Mesodermal cell (in vitro differentiated cells): ENCODE measurements around the gene TUBGCP5.
A peak's percentile ranks its signal among the peaks of the same experiment; 100 is the strongest.
"Not testable (repeated sequence)": the region's sequence is repeated elsewhere in the genome, so short reads cannot be mapped to it uniquely, and the experiment has no call there.

Source experiments
- H3K27ac ChIP-seq: 2 replicates; pipeline ENCODE4 v1.7.0; 2013; ENCODE audit warnings: mild to moderate bottlenecking, low read depth, low read length, moderate library complexity; ENCODE audit not compliant: severe bottlenecking
- H3K36me3 ChIP-seq: 2 replicates; pipeline ENCODE4 v1.7.1; 2013; ENCODE audit warnings: mild to moderate bottlenecking, low read length, moderate library complexity; ENCODE audit not compliant: control insufficient read depth, insufficient read depth
- H3K4me1 ChIP-seq: one replicate; pipeline ENCODE4 v1.7.1; 2013; ENCODE audit warnings: mild to moderate bottlenecking, low read length; ENCODE audit not compliant: insufficient read depth, control insufficient read depth, poor library complexity, severe bottlenecking
- H3K4me3 ChIP-seq: 2 replicates; pipeline ENCODE4 v1.7.0; 2013; ENCODE audit warnings: low read length, control low read depth, mild to moderate bottlenecking; ENCODE audit not compliant: insufficient read depth, poor library complexity, severe bottlenecking; ENCODE audit errors: extremely low read depth
- H3K9me3 ChIP-seq: 2 replicates; pipeline ENCODE4 v1.7.1; 2013; ENCODE audit warnings: mild to moderate bottlenecking, low read length, moderate library complexity; ENCODE audit not compliant: control insufficient read depth
- WGBS, 2 experiments: methylation state at CpG; one replicate each; pipeline ENCODE4 v1.1.5; 2013; ENCODE audit warnings: missing lambda C conversion rate in 2 of 2; ENCODE audit not compliant: insufficient coverage in 2 of 2; 5-methylcytosine and 5-hydroxymethylcytosine counted together

The TUBGCP5 gene

DNA sequence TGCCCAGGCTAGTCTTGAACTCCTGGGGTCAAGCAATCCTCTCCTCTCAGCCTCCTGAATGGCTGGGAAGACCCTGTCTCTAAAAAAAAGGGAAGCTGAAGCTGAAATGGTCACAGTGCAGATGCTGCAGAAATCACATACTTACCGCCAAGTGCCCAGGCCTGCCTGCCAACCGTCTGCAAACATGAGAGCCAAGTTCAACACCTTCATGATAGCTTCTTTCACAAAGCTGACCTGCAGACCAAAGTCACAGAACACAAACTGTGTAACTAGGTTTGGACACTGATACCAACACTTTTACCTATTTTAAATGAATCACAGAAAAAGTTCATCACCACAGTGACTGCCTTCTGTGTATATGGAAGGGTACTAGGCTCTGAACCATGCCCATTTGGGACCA lies 36.4 kb downstream of the TUBGCP5 start:
- 89 to 100% methylated on average over 1 to 2 of the region's 2 CpGs for WGBS, 2 experiments

DNA sequence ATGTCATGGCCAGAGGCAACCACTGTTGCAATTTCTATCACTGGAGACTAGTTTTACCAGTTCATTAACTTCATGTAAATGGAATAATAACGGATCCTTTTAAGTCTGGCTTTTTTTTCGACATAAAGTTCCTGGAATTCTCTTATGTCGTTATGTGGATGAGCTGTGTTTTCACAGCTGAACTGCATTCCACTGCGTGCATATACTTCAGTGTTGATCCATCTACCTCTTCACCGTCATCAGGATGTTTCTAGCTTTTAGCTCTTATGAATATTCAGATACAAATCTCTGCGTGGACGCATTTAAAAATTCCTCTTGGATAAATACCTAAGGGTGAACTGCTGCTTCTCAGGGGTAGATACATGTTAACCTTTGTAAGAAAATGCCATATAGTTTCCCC lies 43.6 kb downstream of the TUBGCP5 start:
- H3K4me3 ChIP-seq, result no peak overlapping the region
- H3K9me3 ChIP-seq, result no peaks in the 10 kb centered on the region
- H3K4me1 ChIP-seq, result no peaks in the 10 kb centered on the region
- WGBS, 2 experiments, result 100% methylated on average over 3 to 4 of the region's 7 CpGs
- H3K36me3 ChIP-seq, result peaks cover 34% of the 10 kb centered on the region
- H3K27ac ChIP-seq, result no peak overlapping the region

More for the DNA sequence above, 36.4 kb downstream of the TUBGCP5 start:
- Histone ChIP-seq H3K27ac (no peak overlapping the region), H3K36me3 (peaks cover 75% of the 10 kb centered on the region), H3K9me3 (no peaks in the 10 kb centered on the region), H3K4me3 (no peak overlapping the region), H3K4me1 (no peaks in the 10 kb centered on the region)

- 78 to 86% methylated on average over 5 of the region's 5 CpGs for WGBS, 2 experiments
- Histone ChIP-seq H3K9me3 (no peaks in the 10 kb centered on the region), H3K36me3 (peaks cover 10% of the 10 kb centered on the region), H3K4me3 (no peak overlapping the region), H3K27ac (no peak overlapping the region), H3K4me1 (no peaks in the 10 kb centered on the region)
Measured at GRCh38 chr15:22992024-22992326, 47.4 kb downstream of the TUBGCP5 start.

DNA sequence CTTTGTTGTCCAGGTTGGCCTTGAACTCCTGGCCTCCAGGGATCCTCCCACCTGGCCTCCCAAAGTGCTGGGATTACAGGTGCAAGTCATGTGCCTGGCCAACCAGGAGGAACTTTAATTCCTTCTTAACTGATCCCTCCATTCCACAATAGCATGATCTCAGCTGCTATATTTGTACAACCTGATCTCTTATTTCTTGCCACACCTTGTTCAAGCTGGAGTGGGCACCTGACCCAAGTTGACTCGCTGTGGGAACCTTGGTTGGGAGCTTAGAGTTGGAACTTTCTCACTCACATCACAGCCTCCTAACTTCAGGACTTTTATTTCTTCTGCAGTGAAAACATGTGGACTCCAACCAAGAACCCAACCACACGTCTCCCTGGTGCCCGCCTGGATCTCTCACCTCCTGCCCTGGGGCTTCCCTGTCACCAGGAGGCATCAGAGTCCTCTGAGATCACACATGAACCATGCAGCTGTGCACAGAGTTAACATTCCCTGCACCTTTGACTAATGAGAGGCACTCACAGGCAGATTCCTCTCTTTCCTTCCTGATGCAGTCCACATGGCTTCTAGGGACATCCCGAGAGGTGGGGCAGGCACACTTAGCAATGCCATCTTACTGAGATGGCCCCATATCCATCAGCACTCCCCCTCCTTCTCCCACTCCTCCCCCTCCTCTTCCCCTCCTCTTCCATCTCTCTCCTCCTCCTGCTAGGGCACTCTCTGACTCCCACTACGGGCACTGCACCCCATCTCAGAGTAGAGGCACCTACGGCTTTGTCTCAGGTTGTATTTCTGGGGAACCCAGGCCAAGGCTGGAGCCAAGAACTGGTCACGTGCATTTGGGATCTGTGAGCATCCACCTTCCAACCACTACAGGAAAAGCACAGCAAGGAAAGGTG lies 49.5 kb downstream of the TUBGCP5 start:
- no peak overlapping the region for H3K27ac ChIP-seq
- no peak overlapping the region for H3K4me3 ChIP-seq
- 77 to 83% methylated on average over 3 to 4 of the region's 7 CpGs for WGBS, 2 experiments
- peaks cover 8% of the 10 kb centered on the region for H3K36me3 ChIP-seq
- H3K4me1 ChIP-seq, result no peaks in the 10 kb centered on the region
- H3K9me3 ChIP-seq, result no peaks in the 10 kb centered on the region

- Histone ChIP-seq H3K9me3 (no peaks in the 10 kb centered on the region), H3K4me1 (no peaks in the 10 kb centered on the region), H3K36me3 (peaks cover 3% of the 10 kb centered on the region), H3K4me3 (no peak overlapping the region), H3K27ac (no peak overlapping the region)
- 89 to 100% methylated on average over 2 to 5 of the region's 7 CpGs for WGBS, 2 experiments
Measured at GRCh38 chr15:22988811-22989210, 50.6 kb downstream of the TUBGCP5 start.

DNA sequence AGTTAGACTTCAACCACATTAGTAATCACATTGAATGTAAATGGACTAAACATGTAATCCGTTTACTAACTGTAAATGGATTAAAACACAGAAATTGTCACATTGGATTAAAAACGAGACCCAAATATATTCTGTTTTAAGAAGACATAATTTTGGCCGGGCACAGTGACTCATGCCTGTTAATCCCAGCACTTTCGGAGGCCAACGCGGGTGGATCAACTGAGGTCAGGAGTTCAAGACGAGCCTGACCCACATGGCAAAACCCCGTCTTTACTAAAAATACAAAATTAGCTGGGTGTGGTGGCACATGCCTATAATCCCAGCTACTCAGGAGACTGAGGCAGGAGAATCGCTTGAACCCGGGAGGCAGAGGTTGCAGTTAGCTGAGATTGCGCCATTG lies 57.4 kb downstream of the TUBGCP5 start:
- H3K4me1 ChIP-seq, H3K4me3 ChIP-seq, H3K27ac ChIP-seq, H3K36me3 ChIP-seq, H3K9me3 ChIP-seq: not testable (repeated sequence)
- WGBS, 2 experiments, result 98% methylated on average over 7 to 8 of the region's 11 CpGs

DNA sequence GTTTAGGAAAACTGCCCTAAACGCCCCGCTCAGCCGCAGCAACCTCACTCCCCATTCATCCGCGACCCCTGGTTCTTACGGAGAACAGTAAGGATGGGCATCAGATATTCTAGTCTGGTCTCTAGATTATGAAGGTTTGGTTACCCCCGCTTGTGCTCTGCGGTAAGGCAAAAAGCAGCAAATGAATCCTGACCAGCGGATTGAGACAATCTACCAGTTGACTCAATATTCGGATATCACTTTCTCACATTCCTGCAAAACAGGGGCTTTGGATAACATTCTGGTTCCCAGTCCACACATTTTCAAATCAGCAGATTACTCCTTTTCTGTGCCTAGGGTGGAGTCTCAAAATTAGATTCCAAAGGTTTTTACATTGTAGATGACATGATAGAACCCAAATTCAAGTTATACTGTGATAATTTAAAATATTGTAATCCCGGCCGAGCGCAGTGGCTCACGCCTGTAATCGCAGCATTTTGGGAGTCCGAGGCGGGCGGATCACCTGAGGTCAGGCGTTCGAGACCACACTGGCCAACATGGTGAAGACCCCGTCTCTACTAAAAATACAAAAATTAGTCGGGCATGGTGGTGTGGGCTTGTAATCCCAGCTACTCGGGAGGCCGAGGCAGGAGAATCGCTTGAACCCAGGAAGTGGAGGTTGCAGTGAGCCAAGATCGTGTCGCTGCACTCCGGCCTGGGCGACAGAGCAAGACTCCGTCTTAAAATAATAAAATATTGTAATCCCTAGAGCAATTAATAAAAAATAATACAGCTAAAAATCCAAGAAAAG lies 58.1 kb downstream of the TUBGCP5 start:
- Histone ChIP-seq H3K4me3 (peak overlapping the region; percentile 85), H3K9me3 (no peaks in the 10 kb centered on the region), H3K4me1 (peaks cover 6% of the 10 kb centered on the region), H3K27ac (no peak overlapping the region), H3K36me3 (no peaks in the 10 kb centered on the region)
- WGBS, 2 experiments, result 87% methylated on average over 15 to 19 of the region's 30 CpGs

DNA sequence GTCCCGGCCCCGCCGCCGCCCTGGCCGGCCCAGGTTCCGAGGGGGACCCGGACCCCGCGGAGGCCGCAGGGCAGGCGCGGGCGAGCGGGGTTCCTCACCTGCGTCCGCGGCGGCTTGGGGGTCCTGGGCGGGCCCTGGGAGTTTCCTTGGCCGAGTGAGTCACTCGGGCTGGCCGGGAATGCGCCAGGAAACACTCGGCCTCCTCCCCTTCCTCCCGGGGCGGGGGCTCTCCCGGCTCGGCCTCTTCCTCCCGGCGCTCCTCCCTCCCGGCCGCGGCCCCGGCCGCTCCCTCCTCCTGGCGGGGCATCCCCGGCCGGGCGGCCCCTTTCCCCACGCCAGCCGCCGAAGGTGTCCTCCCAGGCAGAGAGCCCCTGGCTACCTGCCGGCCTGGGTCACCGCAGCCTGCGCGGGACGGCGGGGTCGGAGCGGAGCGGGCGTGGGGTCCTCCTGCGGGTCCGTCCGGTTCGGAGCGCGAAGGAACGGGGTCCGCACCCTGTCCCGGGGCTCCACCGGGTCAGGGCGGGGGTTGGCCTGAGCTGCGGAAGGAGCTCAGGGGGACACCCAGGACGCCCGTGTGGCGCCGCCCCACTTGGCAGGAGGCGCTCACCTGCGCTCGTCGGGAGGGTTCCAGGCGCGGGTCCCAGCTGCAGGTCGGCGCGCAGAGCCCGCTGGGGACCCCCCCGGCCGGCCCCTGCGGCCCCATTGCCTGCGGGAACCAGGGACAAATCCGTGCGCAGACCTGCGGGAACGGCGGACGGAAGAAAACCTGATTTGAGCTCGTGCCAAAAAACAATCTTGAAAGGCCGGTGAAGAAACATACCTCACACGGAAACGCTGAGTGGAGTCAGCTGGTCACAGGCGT lies 58.9 kb downstream of the TUBGCP5 start, which contains the start of gene CYFIP1:
TSS of gene CYFIP1 (minus strand) at position 180 of the 862 bp plus-strand sequence. CDS start 33,083 bp downstream, outside the sequence.
- Histone ChIP-seq H3K4me3 (peak within 1 kb of the TSS; percentile 85), H3K4me1 (peaks cover 6% of the 10 kb centered on the region), H3K27ac (peak within 1 kb of the TSS; percentile 66), H3K36me3 (peaks cover 5% of the 10 kb centered on the region), H3K9me3 (no peaks in the 10 kb centered on the region)
- WGBS, 2 experiments, result 0% methylated on average over 53 to 73 of the region's 93 CpGs

GRCh38 chr15:22979238-22980188 lies 59.9 kb downstream of the TUBGCP5 start:
- peak overlapping the region; percentile 66 for H3K27ac ChIP-seq
- H3K9me3 ChIP-seq, result no peaks in the 10 kb centered on the region
- WGBS, 2 experiments, result 0% methylated on average over 74 of the region's 88 CpGs
- peaks cover 5% of the 10 kb centered on the region for H3K36me3 ChIP-seq
- peak overlapping the region; percentile 85 for H3K4me3 ChIP-seq
- peaks cover 12% of the 10 kb centered on the region for H3K4me1 ChIP-seq
